ENCODE results near the gene LANCL1.
"Not testable (repeated sequence)": the region's sequence is repeated elsewhere in the genome, so short reads cannot be mapped to it uniquely, and the experiment has no call there.

LANCL1 gene

DNA sequence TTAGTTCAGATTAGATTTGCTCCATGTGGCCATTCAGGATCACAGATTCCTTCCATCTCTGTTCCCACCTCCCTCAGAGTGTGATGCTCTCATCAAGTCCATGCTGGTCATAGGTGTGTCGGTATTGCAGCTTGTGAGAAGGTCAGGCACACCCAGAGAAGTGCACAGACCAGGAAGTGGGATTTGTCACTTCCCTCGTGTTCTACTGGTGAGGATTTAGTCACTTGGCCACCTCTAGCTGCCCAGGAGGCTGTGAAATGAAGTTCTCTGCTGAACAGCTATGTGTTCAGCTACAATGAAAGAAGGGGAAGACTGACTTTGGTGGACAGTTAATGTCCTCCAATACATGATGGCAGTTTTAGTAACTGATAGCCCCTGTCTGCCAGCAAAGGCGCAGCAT, 3.5 kb upstream of the LANCL1 start:
- Mint-ChIP-seq H3K27ac (no peak overlapping the region), H3K9me3 (peaks cover 9% of the 10 kb centered on the region)

GRCh38 chr2:210478661-210479060, 2.1 kb upstream of the LANCL1 start:
- no peak for DNase-seq
- Mint-ChIP-seq H3K4me3 (no peak overlapping the region), H3K27ac (no peak overlapping the region), H3K9me3 (peaks cover under 1% of the 10 kb centered on the region), H3K27me3 (no peaks in the 10 kb centered on the region), H3K4me1 (peaks cover 38% of the 10 kb centered on the region), H3K36me3 (peaks cover 9% of the 10 kb centered on the region)
- CTCF ChIA-PET: no interaction called here

More for the DNA sequence above, 3.5 kb upstream of the LANCL1 start:
- Mint-ChIP-seq H3K4me3 (no peak overlapping the region), H3K27me3 (no peaks in the 10 kb centered on the region), H3K36me3 (peaks cover 4% of the 10 kb centered on the region), H3K4me1 (peaks cover 35% of the 10 kb centered on the region)
- CTCF ChIA-PET: no interaction called here
- DNase-seq: no peak

GRCh38 chr2:210477496-210477895, 937 bp upstream of the LANCL1 start:
- Mint-ChIP-seq H3K9me3 (no peaks in the 10 kb centered on the region), H3K4me1 (peaks cover 38% of the 10 kb centered on the region), H3K27me3 (no peaks in the 10 kb centered on the region), H3K36me3 (peaks cover 11% of the 10 kb centered on the region), H3K4me3 (peak overlapping the region; percentile 98), H3K27ac (peak overlapping the region; percentile 97)
- DNase-seq: peak; percentile 36
- CTCF ChIA-PET: no interaction called here

DNA sequence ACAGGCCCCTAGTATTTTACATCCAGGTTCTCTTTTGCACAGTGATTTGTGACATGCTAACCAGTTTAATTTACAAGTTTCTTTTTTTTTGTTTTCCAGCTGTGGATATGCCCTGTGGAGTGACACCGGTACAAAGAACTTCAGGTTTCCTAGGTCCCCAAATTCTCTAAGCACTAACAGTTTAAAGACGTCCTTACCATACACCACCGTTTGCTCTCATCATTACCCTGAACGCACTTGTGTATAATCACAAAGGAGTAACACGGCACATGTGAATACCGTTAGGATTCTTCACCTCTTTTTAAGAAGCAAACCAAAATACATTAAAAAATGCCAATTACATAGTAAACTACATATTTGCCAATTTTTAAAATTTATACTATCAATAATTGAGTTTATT, 853 bp downstream of the LANCL1 start:
- Mint-ChIP-seq H3K4me1 (peaks cover 38% of the 10 kb centered on the region), H3K36me3 (peaks cover 19% of the 10 kb centered on the region), H3K4me3 (peak overlapping the region; percentile 67), H3K27me3 (no peaks in the 10 kb centered on the region), H3K9me3 (no peaks in the 10 kb centered on the region), H3K27ac (peak overlapping the region; percentile 82)
- DNase-seq: no peak
- CTCF ChIA-PET: no interaction called here

DNA sequence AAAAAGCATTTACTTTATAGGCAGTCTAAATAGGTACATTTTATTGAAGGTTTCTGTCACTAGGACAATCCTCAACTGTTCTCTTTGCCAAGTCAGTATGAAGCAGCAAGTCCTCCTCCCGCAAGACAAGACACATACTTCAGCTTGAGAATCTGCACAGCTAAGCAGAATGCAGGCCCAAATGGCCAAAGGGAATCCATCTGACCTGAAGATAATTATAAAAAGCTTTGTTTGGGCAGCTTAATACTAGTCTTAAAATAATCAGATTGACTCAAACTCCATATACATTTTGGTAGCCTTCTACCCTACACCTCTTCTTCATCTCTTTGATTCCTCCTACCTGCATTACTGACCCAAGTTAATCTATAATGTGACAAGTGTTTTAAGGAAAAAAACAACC, 1.8 kb downstream of the LANCL1 start:
- CTCF ChIA-PET: no interaction called here

GRCh38 chr2:210461401-210461800, 15.2 kb downstream of the LANCL1 start:
- H3K27me3 Mint-ChIP-seq: no peaks in the 10 kb centered on the region
- H3K9me3 Mint-ChIP-seq: no peaks in the 10 kb centered on the region
- no peaks in the 10 kb centered on the region for H3K4me1 Mint-ChIP-seq
- H3K4me3 Mint-ChIP-seq: no peak overlapping the region
- CTCF ChIA-PET: interaction anchor here (1.3 kb wide), 1 partner anchor 17 kb away, joined by 3 read pairs; no protein-coding TSS in a partner anchor
- no peak overlapping the region for H3K27ac Mint-ChIP-seq
- H3K36me3 Mint-ChIP-seq: peaks cover 32% of the 10 kb centered on the region
- no peak for DNase-seq

More for the DNA sequence above, 1.8 kb downstream of the LANCL1 start:
- Mint-ChIP-seq H3K36me3 (peaks cover 26% of the 10 kb centered on the region), H3K4me1 (peaks cover 31% of the 10 kb centered on the region), H3K27me3 (no peaks in the 10 kb centered on the region), H3K4me3 (peak overlapping the region; percentile 29), H3K9me3 (no peaks in the 10 kb centered on the region), H3K27ac (no peak overlapping the region)
- no peak for DNase-seq

DNA sequence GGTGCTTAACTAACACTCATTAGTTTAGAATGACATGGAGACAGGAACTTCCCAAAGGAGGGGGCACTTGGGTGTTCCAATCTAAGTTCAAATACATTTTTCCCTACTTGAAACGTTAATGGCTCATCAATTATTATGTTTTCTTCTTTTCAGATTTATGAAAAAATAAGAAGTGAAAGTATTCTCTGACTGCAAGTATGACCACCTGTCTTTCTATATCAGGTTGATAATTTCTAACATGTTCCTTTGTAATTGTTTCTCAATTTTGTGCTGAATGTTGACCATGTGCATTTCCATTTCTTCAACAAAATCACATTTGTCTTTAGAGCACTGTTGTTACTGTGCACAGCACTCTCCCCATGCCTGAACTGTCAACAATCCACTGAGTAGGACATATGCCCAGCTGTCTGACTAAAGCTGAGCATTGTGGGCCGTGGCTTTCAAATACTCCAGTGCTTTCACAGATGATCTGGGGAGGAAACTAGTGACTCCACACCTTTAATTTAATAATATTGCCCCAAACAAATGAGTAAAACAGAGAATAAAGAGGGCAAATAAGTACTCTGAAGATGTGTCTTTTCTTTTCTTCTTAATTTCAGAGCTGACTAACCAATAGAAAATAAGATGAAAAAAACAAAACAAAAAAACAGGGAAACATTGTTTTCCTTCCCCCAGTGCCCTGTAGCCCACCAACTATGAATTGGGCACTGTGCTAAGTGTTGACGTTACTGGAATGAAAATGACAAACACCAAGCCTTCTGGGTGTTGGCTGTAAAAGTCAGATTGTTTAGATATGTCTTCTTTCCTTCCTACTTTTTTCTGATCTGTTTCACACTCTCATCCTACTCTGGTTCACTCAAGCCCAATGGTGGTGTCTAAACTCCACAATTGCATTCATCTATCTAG, 16.0 kb downstream of the LANCL1 start:
- DNase-seq: no peak
- CTCF ChIA-PET: interaction anchor here (0.6 to 1.3 kb wide), 2 partner anchors 17 to 1592 kb away, joined by 3 read pairs; no protein-coding TSS in a partner anchor

DNA sequence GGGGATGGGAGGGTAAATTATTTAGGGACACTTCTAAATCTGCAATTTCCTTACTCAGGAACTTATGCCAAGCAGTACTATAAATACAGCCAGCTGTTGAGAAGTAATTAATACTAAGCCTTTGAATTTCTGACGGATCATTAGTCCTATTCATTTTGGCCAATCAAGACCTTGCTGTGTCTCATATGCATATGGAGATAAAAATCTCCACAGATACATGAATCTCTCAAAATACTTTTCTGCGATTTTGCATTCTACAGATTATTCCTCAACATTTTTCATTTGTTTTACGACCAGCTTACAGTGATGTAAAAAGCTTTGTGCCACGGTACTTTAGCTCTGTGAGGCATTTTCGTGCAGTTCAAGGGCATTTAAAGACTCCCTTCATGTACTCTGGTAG, 16.7 kb downstream of the LANCL1 start:
- CTCF ChIA-PET: interaction anchor here (0.6 kb wide), 1 partner anchor 1592 kb away, joined by 3 read pairs; no protein-coding TSS in a partner anchor
- Mint-ChIP-seq H3K27ac (no peak overlapping the region), H3K4me1 (no peaks in the 10 kb centered on the region), H3K27me3 (no peaks in the 10 kb centered on the region), H3K36me3 (peaks cover 27% of the 10 kb centered on the region), H3K4me3 (no peak overlapping the region), H3K9me3 (no peaks in the 10 kb centered on the region)
- DNase-seq: no peak

More for the DNA sequence above, 16.0 kb downstream of the LANCL1 start:
- Mint-ChIP-seq H3K36me3 (peaks cover 29% of the 10 kb centered on the region), H3K27ac (no peak overlapping the region), H3K27me3 (no peaks in the 10 kb centered on the region), H3K9me3 (no peaks in the 10 kb centered on the region), H3K4me3 (no peak overlapping the region), H3K4me1 (no peaks in the 10 kb centered on the region)

DNA sequence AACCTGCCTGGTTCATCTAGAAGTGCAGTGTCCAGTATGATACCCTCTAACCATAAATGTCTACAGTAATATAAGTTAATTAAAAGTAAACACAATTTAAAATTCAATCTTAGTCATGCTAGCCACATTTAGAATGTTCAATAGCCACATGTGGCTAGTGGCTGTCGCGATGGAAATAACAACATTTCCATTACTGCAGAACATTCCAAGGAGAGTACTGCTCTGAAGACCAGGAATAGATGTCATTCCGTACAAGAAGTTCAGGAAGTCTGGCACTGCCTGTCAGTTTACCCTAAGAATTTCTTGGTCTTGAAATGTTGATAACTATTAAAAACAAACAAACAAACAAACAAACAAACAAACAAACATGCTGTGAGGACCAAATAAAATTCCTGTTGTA, 17.2 kb downstream of the LANCL1 start:
- no peak overlapping the region for H3K27ac Mint-ChIP-seq
- peaks cover 30% of the 10 kb centered on the region for H3K36me3 Mint-ChIP-seq
- no peak overlapping the region for H3K4me3 Mint-ChIP-seq
- H3K27me3 Mint-ChIP-seq: no peaks in the 10 kb centered on the region
- no peak for DNase-seq
- no peaks in the 10 kb centered on the region for H3K9me3 Mint-ChIP-seq
- CTCF ChIA-PET: no interaction called here
- no peaks in the 10 kb centered on the region for H3K4me1 Mint-ChIP-seq

DNA sequence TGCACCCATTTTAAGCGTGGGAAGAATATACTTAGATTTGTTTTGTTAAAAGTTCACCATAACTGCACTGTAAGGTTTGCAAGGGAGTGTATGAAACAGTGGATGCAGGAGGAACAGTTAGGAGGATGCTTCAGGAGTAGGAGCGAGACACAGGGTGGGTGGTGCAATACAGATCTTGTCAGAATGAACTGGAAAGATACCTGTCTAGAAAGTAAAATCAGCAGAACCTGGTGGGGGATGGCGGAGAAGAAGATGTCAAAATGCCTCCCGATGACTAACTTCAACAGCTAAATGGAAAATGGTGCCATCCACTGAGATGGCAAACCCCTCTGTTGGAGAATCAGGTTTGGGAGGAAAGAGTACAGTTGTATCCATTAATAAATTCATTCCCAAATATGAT, 18.2 kb downstream of the LANCL1 start:
- Mint-ChIP-seq H3K4me1 (no peaks in the 10 kb centered on the region), H3K27ac (no peak overlapping the region), H3K36me3 (peaks cover 36% of the 10 kb centered on the region), H3K4me3 (no peak overlapping the region), H3K9me3 (no peaks in the 10 kb centered on the region), H3K27me3 (no peaks in the 10 kb centered on the region)
- CTCF ChIA-PET: no interaction called here
- DNase-seq: no peak

DNA sequence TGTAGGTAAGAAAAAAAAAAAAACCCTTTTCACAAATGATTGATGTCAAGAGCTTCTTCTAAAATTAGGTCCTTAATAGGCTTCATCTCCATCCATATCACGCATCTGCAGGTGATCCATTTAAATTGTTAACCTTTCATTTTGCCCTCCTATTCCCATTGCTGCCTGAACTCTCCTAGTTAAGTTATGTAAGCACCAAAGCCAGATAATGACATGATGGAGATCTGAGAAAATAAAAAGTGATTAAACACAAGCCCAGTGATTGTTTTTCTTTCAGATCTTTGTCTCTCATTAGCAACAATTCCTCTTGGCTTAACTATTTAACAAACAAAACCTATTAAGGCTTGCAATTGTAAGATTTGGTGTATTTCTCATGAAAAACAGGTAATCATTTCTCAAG, 20.0 kb downstream of the LANCL1 start:
- CTCF ChIA-PET: interaction anchor here (0.7 kb wide), 1 partner anchor 13 kb away, joined by 3 read pairs; no protein-coding TSS in a partner anchor
- DNase-seq: no peak
- Mint-ChIP-seq H3K4me1 (no peaks in the 10 kb centered on the region), H3K9me3 (no peaks in the 10 kb centered on the region), H3K36me3 (peaks cover 32% of the 10 kb centered on the region), H3K4me3 (no peak overlapping the region), H3K27me3 (no peaks in the 10 kb centered on the region), H3K27ac (no peak overlapping the region)

GRCh38 chr2:210454336-210454735, 22.2 kb downstream of the LANCL1 start:
- Mint-ChIP-seq H3K27me3 (no peaks in the 10 kb centered on the region), H3K4me1 (no peaks in the 10 kb centered on the region), H3K4me3 (no peak overlapping the region), H3K36me3 (peaks cover 46% of the 10 kb centered on the region), H3K9me3 (peaks cover 9% of the 10 kb centered on the region), H3K27ac (no peak overlapping the region)
- no peak for DNase-seq
- CTCF ChIA-PET: no interaction called here

- no peaks in the 10 kb centered on the region for H3K4me1 Mint-ChIP-seq
- CTCF ChIA-PET: no interaction called here
- H3K36me3 Mint-ChIP-seq: peaks cover 56% of the 10 kb centered on the region
- DNase-seq: no peak
- no peaks in the 10 kb centered on the region for H3K27me3 Mint-ChIP-seq
- H3K27ac Mint-ChIP-seq: no peak overlapping the region
- H3K4me3 Mint-ChIP-seq: no peak overlapping the region
- H3K9me3 Mint-ChIP-seq: peaks cover 22% of the 10 kb centered on the region
Observed at GRCh38 chr2:210452194-210452593, 24.4 kb downstream of the LANCL1 start.

GRCh38 chr2:210450942-210451341, 25.6 kb downstream of the LANCL1 start:
- Mint-ChIP-seq H3K9me3 (peaks cover 28% of the 10 kb centered on the region), H3K36me3 (peaks cover 58% of the 10 kb centered on the region)
- DNase-seq, CTCF ChIA-PET, H3K4me1 Mint-ChIP-seq, H3K27ac Mint-ChIP-seq, H3K4me3 Mint-ChIP-seq, H3K27me3 Mint-ChIP-seq: not testable (repeated sequence)

DNA sequence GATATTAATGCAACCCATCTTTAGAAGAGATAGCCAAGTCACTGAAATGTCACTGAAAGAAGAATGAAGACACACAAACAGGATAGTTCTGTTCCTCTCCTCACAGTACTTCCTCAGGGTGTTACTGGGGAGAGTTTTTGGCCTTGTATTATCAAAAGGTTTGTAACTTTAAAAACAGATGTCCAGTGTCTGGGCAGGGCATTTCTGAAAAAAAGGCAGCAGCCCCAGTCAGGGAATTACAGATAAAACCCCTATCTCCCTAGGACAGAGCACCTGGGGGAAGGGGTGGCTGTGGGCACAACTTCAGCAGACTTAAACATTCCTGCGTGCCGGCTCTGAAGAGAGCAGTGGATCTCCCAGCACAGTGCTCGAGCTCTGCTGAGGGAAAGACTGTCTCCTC, 30.8 kb downstream of the LANCL1 start:
- no peaks in the 10 kb centered on the region for H3K27me3 Mint-ChIP-seq
- H3K4me3 Mint-ChIP-seq: no peak overlapping the region
- H3K27ac Mint-ChIP-seq: no peak overlapping the region
- H3K9me3 Mint-ChIP-seq: peaks cover 25% of the 10 kb centered on the region
- H3K36me3 Mint-ChIP-seq: peaks cover 38% of the 10 kb centered on the region
- CTCF ChIA-PET: interaction anchor here (1.0 to 1.5 kb wide), 2 partner anchors 36 to 58 kb away, joined by 3 to 4 read pairs; no protein-coding TSS in a partner anchor
- no peak for DNase-seq
- peaks cover 10% of the 10 kb centered on the region for H3K4me1 Mint-ChIP-seq

Data from activated naive CD4-positive, alpha-beta T cell treated with anti-CD3 and anti-CD28 coated beads, Interleukin-2, amount 10 ng/mL, durations not matched to agents 7 days and 5 days (primary cell).